ENCODE results near the gene VOPP1.

Gene VOPP1

GRCh38 chr7:55554038-55554437 lies 18.3 kb downstream of the VOPP1 start:
- no peak for DNase-seq (ENCODE audit: low spot score)

- no peak for DNase-seq (ENCODE audit: low spot score)
These were observed 19.3 kb downstream of the VOPP1 start for GRCh38 chr7:55553024-55553345.

GRCh38 chr7:55552320-55553023 lies 19.8 kb downstream of the VOPP1 start:
- no peak for DNase-seq (ENCODE audit: low spot score)

- DNase-seq (ENCODE audit: low spot score), result no peak
These were observed 21.3 kb downstream of the VOPP1 start for GRCh38 chr7:55550841-55551537.

- no peak for DNase-seq (ENCODE audit: low spot score)
These were observed 22.2 kb downstream of the VOPP1 start for GRCh38 chr7:55550010-55550663.

- DNase-seq (ENCODE audit: low spot score), result no peak
These were observed 22.8 kb downstream of the VOPP1 start for GRCh38 chr7:55549457-55549856.

GRCh38 chr7:55548295-55548731 lies 24.0 kb downstream of the VOPP1 start:
- no peak for DNase-seq (ENCODE audit: low spot score)

- no peak for DNase-seq (ENCODE audit: low spot score)
These were observed 25.5 kb downstream of the VOPP1 start for GRCh38 chr7:55546814-55547213.

- DNase-seq (ENCODE audit: low spot score), result no peak
These were observed 26.8 kb downstream of the VOPP1 start for GRCh38 chr7:55545496-55545895.

- DNase-seq (ENCODE audit: low spot score), result no peak
These were observed 32.0 kb downstream of the VOPP1 start for GRCh38 chr7:55540226-55540858.

- DNase-seq (ENCODE audit: low spot score), result no peak
These were observed 32.9 kb downstream of the VOPP1 start for GRCh38 chr7:55539380-55539779.

- no peak for DNase-seq (ENCODE audit: low spot score)
These were observed 33.8 kb downstream of the VOPP1 start for GRCh38 chr7:55538538-55538937.

GRCh38 chr7:55537458-55537990 lies 34.8 kb downstream of the VOPP1 start:
- no peak for DNase-seq (ENCODE audit: low spot score)

- DNase-seq (ENCODE audit: low spot score), result no peak
These were observed 35.5 kb downstream of the VOPP1 start for GRCh38 chr7:55536619-55537457.

- no peak for DNase-seq (ENCODE audit: low spot score)
These were observed 36.7 kb downstream of the VOPP1 start for GRCh38 chr7:55535617-55536016.

GRCh38 chr7:55534916-55535590 lies 37.2 kb downstream of the VOPP1 start:
- DNase-seq (ENCODE audit: low spot score), result no peak

GRCh38 chr7:55534262-55534915 lies 37.9 kb downstream of the VOPP1 start:
- DNase-seq (ENCODE audit: low spot score), result no peak

GRCh38 chr7:55533729-55534080 lies 38.6 kb downstream of the VOPP1 start:
- DNase-seq (ENCODE audit: low spot score), result no peak

- no peak for DNase-seq (ENCODE audit: low spot score)
These were observed 39.1 kb downstream of the VOPP1 start for GRCh38 chr7:55533050-55533728.
